GM12878 (cell line): ENCODE results near the gene SENP8. TPM values are rescaled to one million over a fixed set of nuclear protein-coding genes. Genes with fewer than 3 reads are reported as not detected.

ENCODE experiments used
- ASH2L ChIP-seq: fragments of 300-600, 200-600 bp; sonication (generic); IDR thresholded peaks from 2 replicates; pipeline ENCODE4 v1.6.1; 2017; ENCODE audit warnings: low read depth, mild to moderate bottlenecking, borderline replicate concordance
- BCLAF1 ChIP-seq: fragments of 450-650 bp; IDR thresholded peaks from 2 replicates; pipeline ENCODE4 v1.6.1; 2017; ENCODE audit warnings: antibody characterized with exemption, mild to moderate bottlenecking, moderate library complexity
- CBFB ChIP-seq: IDR thresholded peaks from 2 replicates; pipeline ENCODE4 v1.6.1; 2016; ENCODE audit warnings: antibody characterized with exemption, low read depth
- CREM ChIP-seq: IDR thresholded peaks from 2 replicates; pipeline ENCODE4 v1.6.1; 2014; ENCODE audit warnings: antibody characterized with exemption, low read depth
- CTCF ChIP-seq, 3 experiments: IDR thresholded peaks in 2 of 3; conservative IDR thresholded peaks in 1 of 3; 2 replicates each; pipeline ENCODE4 v1.5.1; 2011; ENCODE audit warnings: low read depth in 3 of 3, low read length in 3 of 3, mild to moderate bottlenecking in 3 of 3, control low read depth in 2 of 3, moderate library complexity in 2 of 3, inconsistent platforms in 1 of 3, mixed read lengths in 1 of 3; ENCODE audit not compliant: control insufficient read depth in 2 of 3, insufficient read depth in 1 of 3; ENCODE audit errors: extremely low read depth in 1 of 3
- EGR1 ChIP-seq, 2 experiments: IDR thresholded peaks; 1 replicate in 1 of 2; 2 replicates in 1 of 2; pipeline ENCODE4 v1.6.1; 2011 to 2012; ENCODE audit warnings: low read depth in 2 of 2, low read length in 2 of 2, borderline replicate concordance in 1 of 2, mild to moderate bottlenecking in 1 of 2, moderate library complexity in 1 of 2
- EP300 ChIP-seq, 2 experiments: fragments of 150-350 bp in 1 of 2; IDR thresholded peaks; 2 replicates each; pipeline ENCODE4 v1.6.1; 2011 to 2012; ENCODE audit warnings: low read depth in 2 of 2, low read length in 2 of 2, borderline replicate concordance in 1 of 2, improper control_type of control experiment in 1 of 2, inconsistent platforms in 1 of 2; ENCODE audit not compliant: control insufficient read depth in 1 of 2
- IKZF2 ChIP-seq, 2 experiments: fragments of 450-650 bp; IDR thresholded peaks; 2 replicates each; pipeline ENCODE4 v1.6.1; 2017; ENCODE audit warnings: mild to moderate bottlenecking in 2 of 2, moderate library complexity in 2 of 2
- NBN ChIP-seq: fragments of 450-650 bp; IDR thresholded peaks from 2 replicates; pipeline ENCODE4 v1.6.1; 2016
- RELB ChIP-seq: fragments of 450-650 bp; IDR thresholded peaks from 2 replicates; pipeline ENCODE4 v1.6.1; 2017; ENCODE audit warnings: low read depth, mild to moderate bottlenecking, moderate library complexity
- SMAD1 ChIP-seq: fragments of 450-650 bp; IDR thresholded peaks from 2 replicates; pipeline ENCODE4 v1.6.1; 2018; ENCODE audit warnings: mild to moderate bottlenecking, low read depth; ENCODE audit not compliant: partially characterized antibody
- SPI1 ChIP-seq: IDR thresholded peaks from 2 replicates; pipeline ENCODE4 v1.6.1; 2011; ENCODE audit warnings: low read depth, mild to moderate bottlenecking, low read length, moderate library complexity, borderline replicate concordance; ENCODE audit not compliant: insufficient read depth
- SUZ12 ChIP-seq: fragments of 200-600 bp; sonication (generic); IDR thresholded peaks from one replicate; pipeline ENCODE4 v1.6.1; 2018; ENCODE audit warnings: antibody characterized with exemption, mild to moderate bottlenecking; ENCODE audit not compliant: unreplicated experiment
- YY1 ChIP-seq: IDR thresholded peaks from 2 replicates; pipeline ENCODE4 v1.6.1; 2011; ENCODE audit warnings: low read depth, mild to moderate bottlenecking, low read length
- ZNF217 ChIP-seq: fragments of 450-650 bp; IDR thresholded peaks from 2 replicates; pipeline ENCODE4 v1.6.1; 2017; ENCODE audit warnings: antibody characterized with exemption, mild to moderate bottlenecking
- ZNF687 ChIP-seq: fragments of 450-650 bp; IDR thresholded peaks from 2 replicates; pipeline ENCODE4 v1.6.1; 2017; ENCODE audit warnings: mild to moderate bottlenecking, moderate library complexity
- polyA plus RNA-seq, 11 experiments: library from polyadenylated mRNA; depleted of rRNA in 4 of 11; unstranded in 6 of 11; stranded (reverse) in 5 of 11; fragments of >200 nt; fragmentation: Nextera tagmentation in 4 of 11; fragmentation: Illumina TruSeq in 1 of 11; extraction: Ambion mirVana in 4 of 11; extraction: Trizol in 1 of 11; gene quantifications; 1 replicate in 1 of 11; 2 replicates in 10 of 11; pipeline versions ENCODE4 v1.2.1 to v1.2.3, GENCODE V29; 2011 to 2016; ENCODE audit warnings: inconsistent platforms in 2 of 11, missing spikeins in 2 of 11, low read depth in 1 of 11
- total RNA-seq, 4 experiments: library from RNA; depleted of rRNA in 3 of 4; stranded (reverse); fragments of >200 nt in 3 of 4; fragmentation: Illumina TruSeq in 1 of 4; extraction: Trizol in 1 of 4; gene quantifications; 2 replicates each; pipeline versions ENCODE4 v1.2.1 to v1.2.3, GENCODE V29; 2013 to 2021

The SENP8 gene
- total and polyA plus RNA-seq, 10 of the 15 experiments (the other 5 are each of a cell fraction or from before 2014, with no cell fraction given), result 0.87 to 5.6 (median 2.2) TPM

- peak in 2 of 3 experiments; percentile 14 to 19; a peak in 3 of 6 replicates for TF ChIP-seq CTCF (IDR thresholded peaks at IDR 0.05 in 2 of 3, conservative IDR thresholded peaks at IDR 0.05 in 1 of 3; ENCODE audit: control insufficient read depth in 2 of 3, extremely low read depth in 1 of 3, insufficient read depth in 1 of 3, low read depth in 3 of 3, low read length in 3 of 3)
- peak; percentile 87 for TF ChIP-seq NBN
- TF ChIP-seq ASH2L, result 0 out of 2 replicates have a peak, but pooled peaks have one; percentile 20
- peak; percentile 2; the same call in 1 of the 2 replicates for TF ChIP-seq YY1
- TF ChIP-seq EGR1 (IDR thresholded peaks at IDR 0.05; ENCODE audit: borderline replicate concordance in 1 of 2, low read depth in 2 of 2, low read length in 2 of 2), result peak; percentile 32 to 99
- peak; percentile 21; the same call in 1 of the 2 replicates for TF ChIP-seq SPI1
- TF ChIP-seq BCLAF1, result no peak
- TF ChIP-seq RELB, result peak; percentile 37; the same call in 1 of the 2 replicates
- no peak for TF ChIP-seq IKZF2 (IDR thresholded peaks at IDR 0.05)
- 0 out of 4 replicates have a peak, but pooled peaks of 1 of the 2 experiments have one; percentile 5 for TF ChIP-seq EP300 (IDR thresholded peaks at IDR 0.05; ENCODE audit: borderline replicate concordance in 1 of 2, control insufficient read depth in 1 of 2, low read depth in 2 of 2, low read length in 2 of 2)
- no peak for TF ChIP-seq SMAD1
- TF ChIP-seq CREM, result peak; percentile 31; the same call in 1 of the 2 replicates
- TF ChIP-seq ZNF687, result no peak
- no peak for TF ChIP-seq SUZ12
- TF ChIP-seq CBFB, result peak; percentile 52; the same call in 1 of the 2 replicates
- no peak for TF ChIP-seq ZNF217
Observed at GRCh38 chr15:72118017-72118978, at the start of gene SENP8, which contains the start of gene MYO9A (continued).
